CD4-positive, alpha-beta T cell treated with Interleukin-21 for 1 hour (primary cell): ENCODE measurements around the gene OR11L1.

ENCODE experiments used
- DNase-seq: peaks from one replicate; pipeline ENCODE4 v3.0.0-alpha.2; 2020

The OR11L1 gene

GRCh38 chr1:247797518-247797917 is 44.2 kb downstream of the OR11L1 start:
- DNase-seq: no peak
